CD4-positive, alpha-beta T cell treated with Interleukin-2 at 100 ng/mL for 4 hours (primary cell): ENCODE results near the gene SRPRA.

Experiments
- DNase-seq: peaks from one replicate; pipeline ENCODE4 v3.0.0-alpha.2; 2020; ENCODE audit warnings: low spot score

The SRPRA gene

GRCh38 chr11:126229858-126230540 is 38.7 kb downstream of the SRPRA start:
- no peak for DNase-seq

DNA sequence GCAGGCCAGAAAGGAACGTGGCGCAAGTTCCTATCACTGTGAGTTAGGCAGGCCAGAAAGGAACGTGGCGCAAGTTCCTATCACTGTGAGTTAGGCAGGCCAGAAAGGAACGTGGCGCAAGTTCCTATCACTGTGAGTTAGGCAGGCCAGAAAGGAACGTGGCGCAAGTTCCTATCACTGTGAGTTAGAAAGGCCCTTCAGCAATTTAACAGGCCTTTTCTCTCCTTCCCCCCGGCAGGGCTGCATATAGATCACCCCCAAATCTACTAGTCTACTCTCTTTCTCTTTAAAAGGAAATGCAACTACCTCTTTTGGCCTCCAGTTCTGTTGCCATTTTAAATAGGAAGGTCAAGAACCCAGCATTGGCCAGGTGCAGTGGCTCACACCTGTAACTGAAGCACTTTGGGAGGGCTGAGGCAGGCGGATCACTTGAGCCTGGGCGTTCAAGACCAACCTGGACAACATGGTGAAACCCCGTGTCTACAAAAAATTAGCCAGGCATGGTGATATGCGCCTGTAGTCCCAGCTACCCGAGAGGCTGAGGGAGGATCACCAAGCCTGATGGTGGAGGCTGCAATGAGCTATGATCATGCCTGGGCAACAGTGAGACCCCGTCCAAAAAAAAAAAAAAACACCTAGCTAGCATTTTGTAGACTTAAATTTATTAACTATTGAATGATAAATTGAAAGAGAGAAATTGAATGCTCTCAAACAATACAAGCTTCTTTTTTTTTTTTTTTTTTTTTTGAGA is 42.2 kb downstream of the SRPRA start:
- DNase-seq, result no peak

GRCh38 chr11:126225295-126225665 is 43.4 kb downstream of the SRPRA start:
- no peak for DNase-seq

DNA sequence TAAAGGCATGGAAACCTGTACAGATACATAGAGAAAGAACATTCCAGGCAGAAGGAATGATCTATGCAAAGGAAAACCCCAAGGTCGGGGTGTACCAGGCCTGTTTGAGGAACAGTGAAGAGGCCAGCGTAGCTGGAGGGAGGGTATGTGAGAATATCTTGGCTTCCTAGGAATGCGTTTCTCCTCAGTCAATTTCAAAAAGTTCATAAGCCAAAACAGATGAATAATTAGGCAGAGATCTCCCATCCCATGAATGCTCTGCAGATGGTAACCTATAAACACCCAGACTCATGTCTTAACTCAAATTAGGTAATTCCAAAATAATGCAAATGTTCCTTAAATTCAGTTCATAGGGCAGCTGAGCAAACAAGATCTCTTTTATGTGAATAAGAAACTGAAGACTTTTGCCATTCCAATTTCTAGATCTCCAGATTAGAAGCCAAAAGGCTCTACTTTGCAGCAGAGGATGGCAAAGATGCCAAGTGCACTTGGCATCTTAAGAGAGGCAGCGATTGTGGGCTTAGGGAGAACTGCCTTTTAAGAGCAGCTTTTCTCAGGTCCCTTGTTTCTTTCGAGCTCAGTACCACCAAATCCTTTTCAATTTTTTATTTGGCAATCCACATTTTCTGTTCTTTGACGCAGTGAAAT is 43.9 kb downstream of the SRPRA start:
- no peak for DNase-seq

- DNase-seq, result no peak
These were observed 49.1 kb downstream of the SRPRA start for GRCh38 chr11:126219547-126219946.

- no peak for DNase-seq
These were observed 51.2 kb downstream of the SRPRA start for GRCh38 chr11:126217491-126217890.

GRCh38 chr11:126216526-126217305 is 52.0 kb downstream of the SRPRA start:
- DNase-seq, result no peak

GRCh38 chr11:126214841-126215240 is 53.9 kb downstream of the SRPRA start:
- DNase-seq, result no peak

GRCh38 chr11:126214441-126214840 is 54.3 kb downstream of the SRPRA start:
- no peak for DNase-seq
